Adrenal gland (tissue), 5 donors: Measurements from ENCODE around the gene SHOC2.

Experiments
- POLR2A ChIP-seq, 2 donors: fragments of 450-650 bp; IDR thresholded peaks; one replicate each; pipeline ENCODE4 v1.6.1; 2017; ENCODE audit warnings: antibody characterized with exemption in 2 of 2, mild to moderate bottlenecking in 2 of 2, moderate library complexity in 1 of 2
- TF ChIP-seq, protein P1 (sequence below), 6 experiments: fragments of 450-650 bp in 4 of 6; fragments of 200-600 bp in 2 of 6; sonication (generic) in 1 of 6; IDR thresholded peaks; 1 replicate in 5 of 6; 2 replicates in 1 of 6; pipeline versions ENCODE4 v1.5.1 to v1.8.0; 2016 to 2021; ENCODE audit warnings: antibody characterized with exemption in 6 of 6, mild to moderate bottlenecking in 2 of 6, moderate library complexity in 1 of 6
- donor health status: DM: no; HTN: no; CAD: no.

DNA sequence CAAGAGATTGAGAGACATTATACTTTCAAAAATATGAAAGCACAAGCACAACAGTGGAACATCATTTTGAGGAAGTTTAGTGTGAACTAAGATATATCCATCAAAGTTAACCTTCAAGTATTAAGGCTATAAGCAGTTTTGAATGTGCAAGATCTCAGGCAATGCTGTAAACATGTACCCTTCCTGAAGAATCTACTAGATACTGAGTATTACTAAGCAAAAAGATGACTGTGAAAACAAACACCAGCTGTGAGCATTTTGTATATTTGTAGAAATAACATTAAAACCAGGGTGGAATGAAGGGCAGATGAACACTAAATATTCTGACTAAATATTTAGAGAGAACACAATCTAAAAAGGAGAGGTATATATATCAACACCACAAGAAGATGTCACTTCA, 116.1 kb downstream of the SHOC2 start:
- TF ChIP-seq, protein P1, sequence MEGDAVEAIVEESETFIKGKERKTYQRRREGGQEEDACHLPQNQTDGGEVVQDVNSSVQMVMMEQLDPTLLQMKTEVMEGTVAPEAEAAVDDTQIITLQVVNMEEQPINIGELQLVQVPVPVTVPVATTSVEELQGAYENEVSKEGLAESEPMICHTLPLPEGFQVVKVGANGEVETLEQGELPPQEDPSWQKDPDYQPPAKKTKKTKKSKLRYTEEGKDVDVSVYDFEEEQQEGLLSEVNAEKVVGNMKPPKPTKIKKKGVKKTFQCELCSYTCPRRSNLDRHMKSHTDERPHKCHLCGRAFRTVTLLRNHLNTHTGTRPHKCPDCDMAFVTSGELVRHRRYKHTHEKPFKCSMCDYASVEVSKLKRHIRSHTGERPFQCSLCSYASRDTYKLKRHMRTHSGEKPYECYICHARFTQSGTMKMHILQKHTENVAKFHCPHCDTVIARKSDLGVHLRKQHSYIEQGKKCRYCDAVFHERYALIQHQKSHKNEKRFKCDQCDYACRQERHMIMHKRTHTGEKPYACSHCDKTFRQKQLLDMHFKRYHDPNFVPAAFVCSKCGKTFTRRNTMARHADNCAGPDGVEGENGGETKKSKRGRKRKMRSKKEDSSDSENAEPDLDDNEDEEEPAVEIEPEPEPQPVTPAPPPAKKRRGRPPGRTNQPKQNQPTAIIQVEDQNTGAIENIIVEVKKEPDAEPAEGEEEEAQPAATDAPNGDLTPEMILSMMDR (IDR thresholded peaks at IDR 0.05), result no peak
- TF ChIP-seq POLR2A (IDR thresholded peaks at IDR 0.05), result no peak
